Measurements from ENCODE around the gene URGCP. TPM values are rescaled to one million over a fixed set of nuclear protein-coding genes. Genes with fewer than 3 reads are reported as not detected.

Gene URGCP
- total RNA-seq, 1 experiment from 2014 or later = 19.5 TPM

DNA sequence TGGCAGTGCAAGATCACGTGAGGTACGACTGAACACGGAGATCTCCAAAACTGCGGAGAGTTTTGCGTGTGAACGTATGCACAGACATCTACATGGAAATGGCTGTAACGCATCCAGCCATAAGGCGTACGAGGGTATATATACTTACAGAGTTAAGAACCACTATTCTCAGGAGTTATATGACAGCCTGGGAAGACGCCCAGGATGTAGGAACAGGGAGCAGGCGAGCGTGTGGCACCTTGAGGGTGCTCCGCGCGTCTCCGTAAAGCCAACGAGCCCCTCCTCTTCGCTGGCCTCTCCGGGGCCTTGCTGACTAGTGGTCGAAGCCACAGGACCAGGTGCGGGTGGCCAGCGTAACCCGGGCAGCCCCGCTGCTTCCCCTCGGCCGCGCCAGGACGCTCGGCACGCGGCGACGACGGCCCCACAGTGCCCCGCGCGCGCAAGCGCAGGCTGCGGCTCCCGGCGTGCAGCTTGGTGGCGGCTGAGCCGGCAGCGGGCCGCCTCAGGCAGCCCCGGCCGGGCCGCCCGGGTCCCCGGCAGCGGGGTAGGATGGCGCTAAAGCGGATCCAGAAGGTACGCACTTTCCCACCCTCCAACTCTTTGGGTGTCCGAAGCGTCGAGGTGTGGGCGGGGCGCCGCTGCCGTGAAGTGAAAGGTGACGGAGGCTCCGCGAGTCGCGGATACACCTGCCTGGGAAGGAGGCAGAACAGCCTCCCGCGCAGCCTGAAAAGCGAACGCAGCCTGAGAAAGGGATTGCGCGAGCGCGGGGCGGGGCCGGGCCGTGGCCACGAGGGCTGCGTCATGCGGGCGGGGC, 19.8 kb upstream of the URGCP start, which contains the start of gene UBE2D4 (continued):
- TF ChIP-seq, protein P1, sequence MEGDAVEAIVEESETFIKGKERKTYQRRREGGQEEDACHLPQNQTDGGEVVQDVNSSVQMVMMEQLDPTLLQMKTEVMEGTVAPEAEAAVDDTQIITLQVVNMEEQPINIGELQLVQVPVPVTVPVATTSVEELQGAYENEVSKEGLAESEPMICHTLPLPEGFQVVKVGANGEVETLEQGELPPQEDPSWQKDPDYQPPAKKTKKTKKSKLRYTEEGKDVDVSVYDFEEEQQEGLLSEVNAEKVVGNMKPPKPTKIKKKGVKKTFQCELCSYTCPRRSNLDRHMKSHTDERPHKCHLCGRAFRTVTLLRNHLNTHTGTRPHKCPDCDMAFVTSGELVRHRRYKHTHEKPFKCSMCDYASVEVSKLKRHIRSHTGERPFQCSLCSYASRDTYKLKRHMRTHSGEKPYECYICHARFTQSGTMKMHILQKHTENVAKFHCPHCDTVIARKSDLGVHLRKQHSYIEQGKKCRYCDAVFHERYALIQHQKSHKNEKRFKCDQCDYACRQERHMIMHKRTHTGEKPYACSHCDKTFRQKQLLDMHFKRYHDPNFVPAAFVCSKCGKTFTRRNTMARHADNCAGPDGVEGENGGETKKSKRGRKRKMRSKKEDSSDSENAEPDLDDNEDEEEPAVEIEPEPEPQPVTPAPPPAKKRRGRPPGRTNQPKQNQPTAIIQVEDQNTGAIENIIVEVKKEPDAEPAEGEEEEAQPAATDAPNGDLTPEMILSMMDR (IDR thresholded peaks at IDR 0.05) = no peak
- peak; percentile 54; the same call in 1 of the 2 replicates for TF ChIP-seq KAT7 (CRISPR knock-in tag; IDR thresholded peaks at IDR 0.05; ENCODE audit: borderline replicate concordance)
- TF ChIP-seq FOXK1 (CRISPR knock-in tag; IDR thresholded peaks at IDR 0.05) = no peak
- TF ChIP-seq MXD4 (CRISPR knock-in tag; IDR thresholded peaks at IDR 0.05; ENCODE audit: borderline replicate concordance) = no peak
- TF ChIP-seq IRF2 (CRISPR knock-in tag; IDR thresholded peaks at IDR 0.05; ENCODE audit: borderline replicate concordance, low read depth) = no peak
- TF ChIP-seq TEAD4 (CRISPR knock-in tag; IDR thresholded peaks at IDR 0.05) = peak; percentile 27; the same call in 1 of the 2 replicates
- no peak for TF ChIP-seq ELF4 (CRISPR knock-in tag; IDR thresholded peaks at IDR 0.05; ENCODE audit: low read depth)
- TF ChIP-seq NR1H2 (CRISPR knock-in tag; IDR thresholded peaks at IDR 0.05) = no peak
- TF ChIP-seq, protein P2, sequence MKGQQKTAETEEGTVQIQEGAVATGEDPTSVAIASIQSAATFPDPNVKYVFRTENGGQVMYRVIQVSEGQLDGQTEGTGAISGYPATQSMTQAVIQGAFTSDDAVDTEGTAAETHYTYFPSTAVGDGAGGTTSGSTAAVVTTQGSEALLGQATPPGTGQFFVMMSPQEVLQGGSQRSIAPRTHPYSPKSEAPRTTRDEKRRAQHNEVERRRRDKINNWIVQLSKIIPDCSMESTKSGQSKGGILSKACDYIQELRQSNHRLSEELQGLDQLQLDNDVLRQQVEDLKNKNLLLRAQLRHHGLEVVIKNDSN (CRISPR knock-in tag; IDR thresholded peaks at IDR 0.05) = peak; percentile 74
- TF ChIP-seq, protein P3, sequence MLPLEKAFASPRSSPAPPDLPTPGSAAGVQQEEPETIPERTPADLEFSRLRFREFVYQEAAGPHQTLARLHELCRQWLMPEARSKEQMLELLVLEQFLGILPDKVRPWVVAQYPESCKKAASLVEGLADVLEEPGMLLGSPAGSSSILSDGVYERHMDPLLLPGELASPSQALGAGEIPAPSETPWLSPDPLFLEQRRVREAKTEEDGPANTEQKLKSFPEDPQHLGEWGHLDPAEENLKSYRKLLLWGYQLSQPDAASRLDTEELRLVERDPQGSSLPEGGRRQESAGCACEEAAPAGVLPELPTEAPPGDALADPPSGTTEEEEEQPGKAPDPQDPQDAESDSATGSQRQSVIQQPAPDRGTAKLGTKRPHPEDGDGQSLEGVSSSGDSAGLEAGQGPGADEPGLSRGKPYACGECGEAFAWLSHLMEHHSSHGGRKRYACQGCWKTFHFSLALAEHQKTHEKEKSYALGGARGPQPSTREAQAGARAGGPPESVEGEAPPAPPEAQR (CRISPR knock-in tag; IDR thresholded peaks at IDR 0.05) = no peak
- no peak; the same call in 1 of the 2 replicates for TF ChIP-seq ZBTB21 (CRISPR knock-in tag; IDR thresholded peaks at IDR 0.05; ENCODE audit: borderline replicate concordance)
- TF ChIP-seq, protein P4, sequence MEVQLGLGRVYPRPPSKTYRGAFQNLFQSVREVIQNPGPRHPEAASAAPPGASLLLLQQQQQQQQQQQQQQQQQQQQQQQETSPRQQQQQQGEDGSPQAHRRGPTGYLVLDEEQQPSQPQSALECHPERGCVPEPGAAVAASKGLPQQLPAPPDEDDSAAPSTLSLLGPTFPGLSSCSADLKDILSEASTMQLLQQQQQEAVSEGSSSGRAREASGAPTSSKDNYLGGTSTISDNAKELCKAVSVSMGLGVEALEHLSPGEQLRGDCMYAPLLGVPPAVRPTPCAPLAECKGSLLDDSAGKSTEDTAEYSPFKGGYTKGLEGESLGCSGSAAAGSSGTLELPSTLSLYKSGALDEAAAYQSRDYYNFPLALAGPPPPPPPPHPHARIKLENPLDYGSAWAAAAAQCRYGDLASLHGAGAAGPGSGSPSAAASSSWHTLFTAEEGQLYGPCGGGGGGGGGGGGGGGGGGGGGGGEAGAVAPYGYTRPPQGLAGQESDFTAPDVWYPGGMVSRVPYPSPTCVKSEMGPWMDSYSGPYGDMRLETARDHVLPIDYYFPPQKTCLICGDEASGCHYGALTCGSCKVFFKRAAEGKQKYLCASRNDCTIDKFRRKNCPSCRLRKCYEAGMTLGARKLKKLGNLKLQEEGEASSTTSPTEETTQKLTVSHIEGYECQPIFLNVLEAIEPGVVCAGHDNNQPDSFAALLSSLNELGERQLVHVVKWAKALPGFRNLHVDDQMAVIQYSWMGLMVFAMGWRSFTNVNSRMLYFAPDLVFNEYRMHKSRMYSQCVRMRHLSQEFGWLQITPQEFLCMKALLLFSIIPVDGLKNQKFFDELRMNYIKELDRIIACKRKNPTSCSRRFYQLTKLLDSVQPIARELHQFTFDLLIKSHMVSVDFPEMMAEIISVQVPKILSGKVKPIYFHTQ (CRISPR knock-in tag; IDR thresholded peaks at IDR 0.05) = no peak
- 0 out of 2 replicates have a peak, but pooled peaks have one; percentile 20 for TF ChIP-seq ZNF138 (CRISPR knock-in tag; conservative IDR thresholded peaks at IDR 0.05)
- peak; percentile 92 for TF ChIP-seq GABPB1 (CRISPR knock-in tag; IDR thresholded peaks at IDR 0.05)
- TF ChIP-seq, protein P5, sequence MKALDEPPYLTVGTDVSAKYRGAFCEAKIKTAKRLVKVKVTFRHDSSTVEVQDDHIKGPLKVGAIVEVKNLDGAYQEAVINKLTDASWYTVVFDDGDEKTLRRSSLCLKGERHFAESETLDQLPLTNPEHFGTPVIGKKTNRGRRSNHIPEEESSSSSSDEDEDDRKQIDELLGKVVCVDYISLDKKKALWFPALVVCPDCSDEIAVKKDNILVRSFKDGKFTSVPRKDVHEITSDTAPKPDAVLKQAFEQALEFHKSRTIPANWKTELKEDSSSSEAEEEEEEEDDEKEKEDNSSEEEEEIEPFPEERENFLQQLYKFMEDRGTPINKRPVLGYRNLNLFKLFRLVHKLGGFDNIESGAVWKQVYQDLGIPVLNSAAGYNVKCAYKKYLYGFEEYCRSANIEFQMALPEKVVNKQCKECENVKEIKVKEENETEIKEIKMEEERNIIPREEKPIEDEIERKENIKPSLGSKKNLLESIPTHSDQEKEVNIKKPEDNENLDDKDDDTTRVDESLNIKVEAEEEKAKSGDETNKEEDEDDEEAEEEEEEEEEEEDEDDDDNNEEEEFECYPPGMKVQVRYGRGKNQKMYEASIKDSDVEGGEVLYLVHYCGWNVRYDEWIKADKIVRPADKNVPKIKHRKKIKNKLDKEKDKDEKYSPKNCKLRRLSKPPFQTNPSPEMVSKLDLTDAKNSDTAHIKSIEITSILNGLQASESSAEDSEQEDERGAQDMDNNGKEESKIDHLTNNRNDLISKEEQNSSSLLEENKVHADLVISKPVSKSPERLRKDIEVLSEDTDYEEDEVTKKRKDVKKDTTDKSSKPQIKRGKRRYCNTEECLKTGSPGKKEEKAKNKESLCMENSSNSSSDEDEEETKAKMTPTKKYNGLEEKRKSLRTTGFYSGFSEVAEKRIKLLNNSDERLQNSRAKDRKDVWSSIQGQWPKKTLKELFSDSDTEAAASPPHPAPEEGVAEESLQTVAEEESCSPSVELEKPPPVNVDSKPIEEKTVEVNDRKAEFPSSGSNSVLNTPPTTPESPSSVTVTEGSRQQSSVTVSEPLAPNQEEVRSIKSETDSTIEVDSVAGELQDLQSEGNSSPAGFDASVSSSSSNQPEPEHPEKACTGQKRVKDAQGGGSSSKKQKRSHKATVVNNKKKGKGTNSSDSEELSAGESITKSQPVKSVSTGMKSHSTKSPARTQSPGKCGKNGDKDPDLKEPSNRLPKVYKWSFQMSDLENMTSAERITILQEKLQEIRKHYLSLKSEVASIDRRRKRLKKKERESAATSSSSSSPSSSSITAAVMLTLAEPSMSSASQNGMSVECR (CRISPR knock-in tag; IDR thresholded peaks at IDR 0.05; ENCODE audit: borderline replicate concordance) = peak; percentile 89; the same call in 1 of the 2 replicates
- TF ChIP-seq TCF7 (CRISPR knock-in tag; IDR thresholded peaks at IDR 0.05; ENCODE audit: low read depth) = no peak
- TF ChIP-seq ETV6 (CRISPR knock-in tag; IDR thresholded peaks at IDR 0.05) = peak; percentile 96
- TF ChIP-seq, protein P6, sequence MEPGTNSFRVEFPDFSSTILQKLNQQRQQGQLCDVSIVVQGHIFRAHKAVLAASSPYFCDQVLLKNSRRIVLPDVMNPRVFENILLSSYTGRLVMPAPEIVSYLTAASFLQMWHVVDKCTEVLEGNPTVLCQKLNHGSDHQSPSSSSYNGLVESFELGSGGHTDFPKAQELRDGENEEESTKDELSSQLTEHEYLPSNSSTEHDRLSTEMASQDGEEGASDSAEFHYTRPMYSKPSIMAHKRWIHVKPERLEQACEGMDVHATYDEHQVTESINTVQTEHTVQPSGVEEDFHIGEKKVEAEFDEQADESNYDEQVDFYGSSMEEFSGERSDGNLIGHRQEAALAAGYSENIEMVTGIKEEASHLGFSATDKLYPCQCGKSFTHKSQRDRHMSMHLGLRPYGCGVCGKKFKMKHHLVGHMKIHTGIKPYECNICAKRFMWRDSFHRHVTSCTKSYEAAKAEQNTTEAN (CRISPR knock-in tag; IDR thresholded peaks at IDR 0.05) = no peak
- TF ChIP-seq NFATC4 (CRISPR knock-in tag; IDR thresholded peaks at IDR 0.05) = no peak
- TF ChIP-seq ZNF232 (CRISPR knock-in tag; IDR thresholded peaks at IDR 0.05) = no peak
- 0 out of 2 replicates have a peak, but pooled peaks have one; percentile 11 for TF ChIP-seq ZNF317 (CRISPR knock-in tag; IDR thresholded peaks at IDR 0.05; ENCODE audit: borderline replicate concordance, low read depth)
- TF ChIP-seq ZNF671 (CRISPR knock-in tag; IDR thresholded peaks at IDR 0.05) = no peak
- TF ChIP-seq, protein P7, sequence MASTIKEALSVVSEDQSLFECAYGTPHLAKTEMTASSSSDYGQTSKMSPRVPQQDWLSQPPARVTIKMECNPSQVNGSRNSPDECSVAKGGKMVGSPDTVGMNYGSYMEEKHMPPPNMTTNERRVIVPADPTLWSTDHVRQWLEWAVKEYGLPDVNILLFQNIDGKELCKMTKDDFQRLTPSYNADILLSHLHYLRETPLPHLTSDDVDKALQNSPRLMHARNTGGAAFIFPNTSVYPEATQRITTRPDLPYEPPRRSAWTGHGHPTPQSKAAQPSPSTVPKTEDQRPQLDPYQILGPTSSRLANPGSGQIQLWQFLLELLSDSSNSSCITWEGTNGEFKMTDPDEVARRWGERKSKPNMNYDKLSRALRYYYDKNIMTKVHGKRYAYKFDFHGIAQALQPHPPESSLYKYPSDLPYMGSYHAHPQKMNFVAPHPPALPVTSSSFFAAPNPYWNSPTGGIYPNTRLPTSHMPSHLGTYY (CRISPR knock-in tag; IDR thresholded peaks at IDR 0.05) = no peak
- TF ChIP-seq SP1 (CRISPR knock-in tag; conservative IDR thresholded peaks at IDR 0.05) = peak; percentile 75

All from WTC11 (cell line).